CD4-positive, alpha-beta T cell (primary cell): ENCODE measurements around the gene MED9. TPM values are rescaled to one million over a fixed set of nuclear protein-coding genes. Genes with fewer than 3 reads are reported as not detected.
"Not testable (repeated sequence)": the region's sequence is repeated elsewhere in the genome, so short reads cannot be mapped to it uniquely, and the experiment has no call there.

Experiments used
- ATAC-seq: fragments of 200-7000 bp; cut with Tn5 transposase; one replicate; pipeline ENCODE4 v1.10.0; 2022; ENCODE audit warnings: mild to moderate bottlenecking; ENCODE audit not compliant: poor library complexity
- CTCF ChIA-PET: fragments of 350-600 bp; sonication (Branson Sonifier 250); formaldehyde crosslinking; loops from one replicate; lab custom pipeline; 2021; ENCODE audit warnings: antibody characterized with exemption, inconsistent platforms; lab: Charles Lee
- POLR2A ChIA-PET: fragments of 350-600 bp; sonication (Branson Sonifier 250); formaldehyde crosslinking; loops from one replicate; lab custom pipeline; 2021; ENCODE audit warnings: antibody characterized with exemption, inconsistent platforms; lab: Charles Lee
- DNase-seq, 14 experiments: peaks; one replicate each; pipeline ENCODE4 v3.0.0-alpha.2; 2013 to 2020; ENCODE audit warnings: mixed read lengths in 2 of 14
- H3K27ac ChIP-seq, 2 donors: one replicate each; pipeline versions ENCODE4 v1.5.1 to v1.7.0; 2013; ENCODE audit warnings: low read length in 2 of 2, low read depth in 1 of 2, mild to moderate bottlenecking in 1 of 2
- H3K27me3 ChIP-seq, 2 experiments: 1 replicate in 1 of 2; 2 replicates in 1 of 2; pipeline versions ENCODE4 v1.6.1 to v1.7.0; 2013; ENCODE audit warnings: low read length in 2 of 2, control low read depth in 1 of 2, mild to moderate bottlenecking in 1 of 2, moderate library complexity in 1 of 2; ENCODE audit not compliant: insufficient read depth in 2 of 2, control insufficient read depth in 1 of 2
- H3K36me3 ChIP-seq: one replicate; pipeline ENCODE4 v1.6.1; 2013; ENCODE audit warnings: low read length, control low read depth; ENCODE audit not compliant: insufficient read depth
- H3K4me1 ChIP-seq: one replicate; pipeline ENCODE4 v1.6.1; 2013; ENCODE audit warnings: low read length, control low read depth; ENCODE audit not compliant: insufficient read depth
- H3K4me3 ChIP-seq: one replicate; pipeline ENCODE4 v1.5.1; 2013; ENCODE audit warnings: mild to moderate bottlenecking, low read length, moderate library complexity
- H3K9me3 ChIP-seq, 2 experiments: 1 replicate in 1 of 2; 2 replicates in 1 of 2; pipeline versions ENCODE4 v1.6.1 to v1.7.0; 2013; ENCODE audit warnings: low read length in 2 of 2, mild to moderate bottlenecking in 2 of 2, control low read depth in 1 of 2, moderate library complexity in 1 of 2; ENCODE audit not compliant: control insufficient read depth in 1 of 2, insufficient read depth in 1 of 2
- H3K27ac Mint-ChIP-seq: one replicate; pipeline ENCODE4 v1.8.0; 2020; ENCODE audit warnings: mixed read lengths
- H3K27me3 Mint-ChIP-seq: one replicate; pipeline ENCODE4 v1.8.0; 2021; ENCODE audit warnings: mixed read lengths
- H3K36me3 Mint-ChIP-seq: one replicate; pipeline ENCODE4 v1.8.0; 2021; ENCODE audit warnings: low read depth, mixed read lengths
- H3K4me1 Mint-ChIP-seq: one replicate; pipeline ENCODE4 v1.8.0; 2021; ENCODE audit warnings: low read depth, mixed read lengths
- H3K4me3 Mint-ChIP-seq: one replicate; pipeline ENCODE4 v1.8.0; 2020; ENCODE audit warnings: mild to moderate bottlenecking, mixed read lengths
- H3K9me3 Mint-ChIP-seq: one replicate; pipeline ENCODE4 v1.8.0; 2020; ENCODE audit warnings: mixed read lengths
- intact Hi-C, 2 experiments: fragments of 100-400 bp; cut with DNase I in 1 of 2; cut with micrococcal nuclease in 1 of 2; formaldehyde crosslinking; loops; one replicate each; pipeline versions ENCODE4 v1.15.1 to v1.9.0; 2023 to 2025; cut with DNase I, micrococcal nuclease
- polyA plus RNA-seq, 2 donors: library from polyadenylated mRNA; unstranded; fragments of 120-200 nt; gene quantifications; one replicate each; pipeline ENCODE4 v1.2.1, GENCODE V29; 2013
- total RNA-seq, 174 experiments: library from RNA in 2 of 174; stranded (reverse) in 2 of 174; gene quantifications; one replicate each; pipeline ENCODE4 v1.2.3 and lab custom pipeline; 2021 to 2026
- TF ChIP-seq, protein P1 (sequence below): fragments of 200-600 bp; IDR thresholded peaks from one replicate; pipeline ENCODE4 v1.8.0; 2022; ENCODE audit warnings: antibody characterized with exemption, mild to moderate bottlenecking

Gene MED9, protein sequence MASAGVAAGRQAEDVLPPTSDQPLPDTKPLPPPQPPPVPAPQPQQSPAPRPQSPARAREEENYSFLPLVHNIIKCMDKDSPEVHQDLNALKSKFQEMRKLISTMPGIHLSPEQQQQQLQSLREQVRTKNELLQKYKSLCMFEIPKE
- total RNA-seq, result 10 to 100 TPM; 27.0 to 27.9 TPM
- polyA plus RNA-seq (2013, experiment 1 of 2), result 9.5 TPM
- 7.4 TPM for polyA plus RNA-seq (2013, experiment 2 of 2)
- total RNA-seq (lab: John Stamatoyannopoulos, UW), result 10.6 to 31.0 (median 20.6) reads per million in 172 experiments

DNA sequence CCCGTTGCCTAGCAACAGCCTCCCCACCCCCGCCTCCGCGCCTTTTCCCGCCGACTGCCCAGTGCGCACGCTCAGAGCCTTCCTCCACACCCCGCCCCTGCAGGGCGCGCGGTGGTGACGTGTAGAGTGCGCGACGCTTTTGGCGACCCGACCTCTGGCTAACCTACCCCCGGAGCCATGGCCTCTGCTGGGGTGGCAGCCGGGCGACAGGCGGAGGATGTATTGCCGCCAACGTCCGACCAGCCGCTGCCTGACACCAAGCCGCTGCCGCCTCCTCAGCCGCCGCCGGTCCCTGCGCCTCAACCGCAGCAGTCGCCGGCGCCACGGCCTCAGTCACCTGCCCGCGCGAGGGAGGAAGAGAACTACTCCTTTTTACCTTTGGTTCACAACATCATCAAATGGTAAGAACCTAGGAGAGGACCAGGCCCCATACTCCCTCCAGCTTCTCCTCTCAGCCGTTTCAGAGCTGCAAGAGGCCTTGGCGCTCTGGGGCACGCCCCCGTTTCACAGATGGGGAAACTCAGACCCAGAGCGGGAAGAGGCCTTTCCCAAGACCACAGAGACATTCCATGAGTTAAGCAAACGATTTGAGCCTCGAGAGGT, at the start of gene MED9:
Gene MED9 (plus strand): TSS at position 136 of the 603 bp plus-strand sequence. CDS start 42 bp downstream, at position 178.
- H3K27me3 ChIP-seq, result peaks cover 0 to 2% of the 10 kb centered on the region in 2 experiments
- TF ChIP-seq, protein P1, sequence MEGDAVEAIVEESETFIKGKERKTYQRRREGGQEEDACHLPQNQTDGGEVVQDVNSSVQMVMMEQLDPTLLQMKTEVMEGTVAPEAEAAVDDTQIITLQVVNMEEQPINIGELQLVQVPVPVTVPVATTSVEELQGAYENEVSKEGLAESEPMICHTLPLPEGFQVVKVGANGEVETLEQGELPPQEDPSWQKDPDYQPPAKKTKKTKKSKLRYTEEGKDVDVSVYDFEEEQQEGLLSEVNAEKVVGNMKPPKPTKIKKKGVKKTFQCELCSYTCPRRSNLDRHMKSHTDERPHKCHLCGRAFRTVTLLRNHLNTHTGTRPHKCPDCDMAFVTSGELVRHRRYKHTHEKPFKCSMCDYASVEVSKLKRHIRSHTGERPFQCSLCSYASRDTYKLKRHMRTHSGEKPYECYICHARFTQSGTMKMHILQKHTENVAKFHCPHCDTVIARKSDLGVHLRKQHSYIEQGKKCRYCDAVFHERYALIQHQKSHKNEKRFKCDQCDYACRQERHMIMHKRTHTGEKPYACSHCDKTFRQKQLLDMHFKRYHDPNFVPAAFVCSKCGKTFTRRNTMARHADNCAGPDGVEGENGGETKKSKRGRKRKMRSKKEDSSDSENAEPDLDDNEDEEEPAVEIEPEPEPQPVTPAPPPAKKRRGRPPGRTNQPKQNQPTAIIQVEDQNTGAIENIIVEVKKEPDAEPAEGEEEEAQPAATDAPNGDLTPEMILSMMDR, result no peak
- H3K27ac ChIP-seq, result peak within 1 kb of the TSS; percentile 42 to 58
- Mint-ChIP-seq H3K4me3 (peak within 1 kb of the TSS; percentile 91), H3K9me3 (no peaks in the 10 kb centered on the region), H3K27me3 (peaks cover 6% of the 10 kb centered on the region), H3K4me1 (peaks cover 51% of the 10 kb centered on the region), H3K36me3 (peaks cover 25% of the 10 kb centered on the region), H3K27ac (peak within 1 kb of the TSS; percentile 87)
- no peaks in the 10 kb centered on the region for H3K9me3 ChIP-seq
- H3K4me3 ChIP-seq, result peak within 1 kb of the TSS; percentile 82
- ChIA-PET CTCF (interaction anchor here (1.5 kb wide), 1 partner anchor 20 kb away, joined by 7 read pairs; no protein-coding TSS in a partner anchor), POLR2A (no interaction called here)
- H3K36me3 ChIP-seq, result peaks cover 9% of the 10 kb centered on the region
- intact Hi-C loops, result loop anchor here in 1 of 2 experiments (1.0 to 5.0 kb wide), 7 partner anchors 19 to 940 kb away; partner anchors contain the start of genes ATPAF2, COPS3, GID4 and RASD1
- ATAC-seq (peak; percentile 98), DNase-seq (peak; percentile 92 to 98 (median 94))
- peaks cover 42% of the 10 kb centered on the region for H3K4me1 ChIP-seq

DNA sequence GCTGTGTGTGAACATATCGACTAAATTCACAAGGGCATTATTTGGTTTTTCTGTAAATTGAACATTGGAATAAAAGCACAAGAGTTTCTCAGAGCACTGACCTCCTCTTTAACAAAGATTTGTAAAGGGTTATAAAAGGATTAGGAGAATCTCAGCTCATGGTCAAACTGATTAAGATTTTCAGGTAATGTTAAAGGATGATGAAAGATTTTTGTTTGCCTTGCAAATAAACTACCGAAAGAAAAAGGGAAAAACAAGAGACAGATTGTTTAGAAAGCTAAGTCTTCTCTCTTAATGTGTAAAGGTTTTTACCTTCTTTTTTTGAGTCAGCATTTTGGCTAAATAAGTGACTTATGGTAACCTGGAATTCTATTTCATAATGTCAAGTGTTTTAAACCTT, 47.6 kb upstream of the MED9 start:
- H3K36me3 ChIP-seq, result no peaks in the 10 kb centered on the region
- POLR2A ChIA-PET, result no interaction called here

DNA sequence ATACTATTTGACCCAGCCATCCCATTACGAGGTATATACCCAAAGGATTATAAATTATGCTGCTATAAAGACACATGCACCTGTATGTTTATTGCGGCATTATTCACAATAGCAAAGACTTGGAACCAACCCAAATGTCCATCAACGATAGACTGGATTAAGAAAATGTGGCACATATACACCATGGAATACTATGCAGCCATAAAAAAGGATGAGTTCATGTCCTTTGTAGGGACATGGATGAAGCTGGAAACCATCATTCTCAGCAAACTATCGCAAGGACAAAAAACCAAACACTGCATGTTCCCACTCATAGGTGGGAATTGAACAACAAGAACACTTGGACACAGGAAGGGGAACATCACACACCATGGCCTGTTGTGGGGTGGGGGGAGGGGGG, 45.9 kb upstream of the MED9 start:
- H3K4me1 Mint-ChIP-seq, intact Hi-C loops, H3K36me3 ChIP-seq, H3K4me3 Mint-ChIP-seq, H3K4me3 ChIP-seq, CTCF ChIA-PET, H3K9me3 Mint-ChIP-seq, H3K27me3 Mint-ChIP-seq, H3K36me3 Mint-ChIP-seq, DNase-seq, H3K4me1 ChIP-seq, POLR2A ChIA-PET, H3K27ac ChIP-seq, H3K27ac Mint-ChIP-seq, H3K27me3 ChIP-seq, H3K9me3 ChIP-seq, ATAC-seq: not testable (repeated sequence)

More for the DNA sequence above, 47.6 kb upstream of the MED9 start:
- no peak overlapping the region for H3K4me3 ChIP-seq
- ATAC-seq (no peak), DNase-seq (no peak)
- Mint-ChIP-seq H3K27ac (no peak overlapping the region), H3K4me1 (no peaks in the 10 kb centered on the region), H3K9me3 (no peaks in the 10 kb centered on the region), H3K36me3 (no peaks in the 10 kb centered on the region), H3K27me3 (no peaks in the 10 kb centered on the region), H3K4me3 (no peak overlapping the region)
- CTCF ChIA-PET, result no interaction called here
- peaks cover 0 to 11% of the 10 kb centered on the region in 2 experiments for H3K9me3 ChIP-seq
- TF ChIP-seq, protein P1, result no peak
- intact Hi-C loops, result no loop called here
- no peaks in the 10 kb centered on the region for H3K4me1 ChIP-seq
- no peak overlapping the region for H3K27ac ChIP-seq
- H3K27me3 ChIP-seq, result no peaks in the 10 kb centered on the region
